ENCODE data around the gene PECR.
A peak's percentile ranks its signal among the peaks of the same experiment; 100 is the strongest.

PECR gene

DNA sequence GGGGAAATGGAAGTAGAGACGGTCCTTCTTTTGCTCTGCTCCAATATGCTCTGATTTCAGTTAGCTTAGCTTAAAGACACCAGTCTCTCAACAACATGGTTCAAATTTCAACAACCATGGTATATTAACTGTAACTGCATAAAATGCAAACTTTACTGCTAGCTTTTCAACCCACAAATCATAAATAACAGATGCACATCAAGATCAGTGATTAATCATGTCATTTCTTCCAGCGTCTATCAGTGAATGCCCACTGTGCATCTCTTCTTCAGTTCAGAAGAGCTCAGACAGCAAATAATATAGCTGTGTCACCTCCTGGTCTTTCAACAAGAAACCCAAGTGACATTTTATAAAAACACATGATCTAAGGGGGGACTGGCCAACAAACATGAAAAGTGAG is 12.6 kb downstream of the PECR start:
- no peak for DNase-seq

DNA sequence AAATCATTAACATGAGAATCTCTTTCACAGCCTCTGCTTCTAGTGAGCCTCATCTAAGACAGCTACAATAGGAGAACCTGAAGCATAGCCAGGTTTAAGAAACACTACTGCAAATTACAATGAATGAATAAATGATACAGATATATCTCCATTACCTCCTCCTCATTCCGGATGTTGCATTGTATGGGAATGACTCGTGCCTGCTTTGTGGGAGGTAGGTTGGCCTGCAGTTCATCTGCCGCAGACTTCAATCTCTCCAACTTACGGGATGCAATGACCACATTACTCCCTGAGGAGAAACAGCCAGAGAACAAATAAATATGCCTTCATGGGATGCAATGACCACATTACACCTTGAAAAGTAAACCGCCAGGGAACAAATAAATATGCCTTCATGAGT is 15.4 kb downstream of the PECR start:
- DNase-seq: no peak

DNA sequence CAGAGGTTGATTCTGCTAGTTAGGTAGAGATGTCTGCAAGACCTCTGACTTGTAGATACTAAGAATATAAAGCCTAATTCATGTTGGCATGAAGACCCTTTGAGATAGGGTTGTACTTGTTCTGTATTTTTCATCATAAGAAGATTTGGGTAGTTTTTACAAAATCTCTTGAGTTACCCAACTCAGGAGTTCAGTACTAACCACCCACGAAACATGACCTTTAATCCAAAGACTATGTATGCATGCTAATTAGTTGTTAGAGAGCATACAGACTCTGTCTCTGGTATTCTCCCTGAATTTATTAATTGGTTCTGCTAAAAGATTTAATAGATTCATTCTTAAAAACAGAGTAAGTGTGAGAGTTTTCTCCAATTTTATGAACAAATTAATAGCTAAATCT is 16.9 kb downstream of the PECR start:
- no peak for DNase-seq

DNA sequence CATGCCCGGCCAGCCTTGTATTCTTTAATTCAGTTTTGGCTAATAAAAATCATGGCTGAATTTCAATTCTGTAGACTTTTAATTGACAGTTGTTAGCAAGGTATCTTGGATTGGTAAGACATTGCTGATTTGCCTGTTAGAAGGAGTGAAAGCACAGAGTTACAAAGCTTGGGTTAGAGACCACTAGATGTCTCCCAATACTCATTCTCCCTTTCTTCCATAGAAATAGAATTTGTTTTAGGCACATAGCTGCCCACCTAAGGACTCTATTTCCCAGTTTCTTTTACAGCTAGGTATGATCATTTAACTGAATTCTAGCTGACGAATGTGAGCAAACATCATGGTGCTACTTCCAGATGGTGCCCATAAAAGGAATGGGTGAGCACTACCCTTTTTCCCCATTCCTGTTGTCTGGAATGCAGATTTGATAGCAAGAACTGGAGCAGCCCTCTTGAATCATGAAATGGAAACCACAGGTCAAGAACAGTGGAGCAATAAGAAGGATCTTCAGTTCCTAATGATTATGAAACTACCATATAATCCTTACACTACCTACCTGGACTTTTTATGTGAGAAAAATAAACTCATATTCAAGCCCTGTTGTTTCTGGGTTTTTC is 17.5 kb downstream of the PECR start:
- DNase-seq: no peak

- DNase-seq: no peak
These were observed 22.3 kb downstream of the PECR start for GRCh38 chr2:216059233-216059834.

GRCh38 chr2:216057688-216058193 is 23.9 kb downstream of the PECR start:
- DNase-seq: peak; percentile 61

- no peak for DNase-seq
These were observed 24.9 kb downstream of the PECR start for GRCh38 chr2:216056739-216057138.

- DNase-seq: no peak
These were observed 25.9 kb downstream of the PECR start for GRCh38 chr2:216055680-216056079.

GRCh38 chr2:216052420-216052819 is 29.2 kb downstream of the PECR start:
- no peak for DNase-seq

DNA sequence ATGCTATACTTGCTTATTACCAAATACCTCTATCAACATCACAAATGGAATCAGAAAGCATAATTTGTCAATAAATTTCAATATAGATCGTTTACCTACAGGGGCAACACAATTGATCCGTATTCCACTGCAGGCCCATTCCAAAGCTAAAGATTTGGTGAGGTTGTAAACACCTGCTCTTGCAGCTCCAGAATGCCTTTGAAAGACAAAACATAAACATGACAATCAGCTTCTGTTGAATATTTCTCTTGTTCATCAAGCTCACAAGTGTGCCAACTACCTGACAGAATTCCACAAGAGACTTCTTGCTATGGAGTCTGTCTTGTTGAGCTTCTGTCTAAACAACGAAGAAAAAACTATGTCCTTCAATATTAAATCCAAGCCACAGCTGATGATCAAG is 30.3 kb downstream of the PECR start:
- DNase-seq: no peak

- no peak for DNase-seq
These were observed 32.2 kb downstream of the PECR start for GRCh38 chr2:216049452-216049851.

GRCh38 chr2:216047397-216047796 is 34.2 kb downstream of the PECR start:
- no peak for DNase-seq

- DNase-seq: no peak
These were observed 36.6 kb downstream of the PECR start for GRCh38 chr2:216044883-216045486.

GRCh38 chr2:216043949-216044348 is 37.7 kb downstream of the PECR start:
- DNase-seq: no peak

DNA sequence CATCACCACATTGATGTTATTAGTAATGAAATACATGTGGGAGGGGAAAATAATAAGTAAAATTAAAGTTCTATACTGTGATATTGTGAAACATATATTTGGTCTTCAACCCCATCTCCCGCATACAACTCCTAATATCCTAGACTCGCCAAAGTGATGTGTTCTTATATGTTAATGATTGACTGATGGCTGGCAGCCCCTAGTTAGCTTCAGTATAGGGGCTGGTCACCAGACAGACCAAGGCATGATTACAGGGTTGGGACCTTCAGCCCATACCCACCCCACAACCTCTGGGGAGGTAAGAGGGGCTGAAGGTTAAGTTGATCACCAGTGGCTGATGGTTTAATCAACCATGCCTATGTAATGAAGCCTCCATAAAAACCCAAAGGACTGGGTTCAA is 40.2 kb downstream of the PECR start:
- DNase-seq: no peak

- DNase-seq: no peak
These were observed 41.7 kb downstream of the PECR start for GRCh38 chr2:216039918-216040317.

DNA sequence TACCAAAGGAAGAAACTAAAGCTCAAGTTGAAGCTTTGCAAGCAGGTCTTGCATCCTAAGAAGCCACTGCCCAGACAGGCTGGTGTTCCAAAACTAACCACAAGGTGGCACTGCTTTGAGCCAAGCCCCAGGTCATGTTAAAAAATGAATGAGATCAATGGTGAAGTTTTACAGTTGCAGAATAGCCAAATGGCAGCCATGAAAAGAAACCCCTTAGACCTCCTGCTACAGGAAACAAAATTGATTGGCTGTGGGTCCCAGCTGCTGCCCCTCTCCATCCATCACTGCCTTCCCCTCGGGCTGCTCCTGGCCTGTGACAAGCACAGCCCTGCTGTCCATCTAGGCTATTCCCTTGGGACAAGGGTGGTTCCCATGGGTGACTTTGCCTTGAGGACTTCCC is 47.5 kb downstream of the PECR start:
- DNase-seq: peak; percentile 79

GRCh38 chr2:216033403-216033802 is 48.2 kb downstream of the PECR start:
- no peak for DNase-seq

DNA sequence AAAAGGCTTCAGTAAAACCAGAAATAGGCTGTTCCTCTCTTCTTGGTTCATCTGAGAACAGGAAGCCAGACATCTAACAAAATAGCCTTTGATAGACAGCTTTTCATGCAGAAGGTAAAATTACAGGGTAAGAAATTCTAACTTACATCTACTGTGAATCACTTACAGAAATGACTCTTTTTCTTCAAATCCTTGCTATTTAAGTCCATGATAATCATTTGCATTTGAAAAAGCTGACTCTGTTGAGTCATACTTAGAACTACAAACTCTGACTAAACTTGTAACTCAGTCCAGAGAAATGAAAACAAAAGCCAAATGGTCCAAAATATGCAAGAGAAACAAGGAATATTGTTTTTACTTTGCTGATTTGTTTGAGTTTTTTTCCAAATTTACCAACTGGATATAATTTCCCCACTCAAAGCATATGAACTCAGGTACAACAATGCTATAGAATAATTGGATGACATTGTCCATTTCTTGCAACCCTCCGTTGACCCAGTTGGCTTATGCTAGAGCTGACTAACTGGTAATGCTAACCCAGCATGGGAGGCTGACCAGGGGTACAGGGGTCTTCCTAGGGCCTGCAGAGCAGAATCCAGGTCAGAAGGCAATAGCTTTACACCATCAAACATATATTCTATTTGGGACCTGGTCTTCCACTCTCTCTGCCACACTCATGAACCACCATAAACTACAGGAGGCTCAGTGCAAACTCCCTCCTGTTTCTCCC is 49.5 kb downstream of the PECR start:
- no peak for DNase-seq

- no peak for DNase-seq
These were observed 51.4 kb downstream of the PECR start for GRCh38 chr2:216030216-216030615.

DNA sequence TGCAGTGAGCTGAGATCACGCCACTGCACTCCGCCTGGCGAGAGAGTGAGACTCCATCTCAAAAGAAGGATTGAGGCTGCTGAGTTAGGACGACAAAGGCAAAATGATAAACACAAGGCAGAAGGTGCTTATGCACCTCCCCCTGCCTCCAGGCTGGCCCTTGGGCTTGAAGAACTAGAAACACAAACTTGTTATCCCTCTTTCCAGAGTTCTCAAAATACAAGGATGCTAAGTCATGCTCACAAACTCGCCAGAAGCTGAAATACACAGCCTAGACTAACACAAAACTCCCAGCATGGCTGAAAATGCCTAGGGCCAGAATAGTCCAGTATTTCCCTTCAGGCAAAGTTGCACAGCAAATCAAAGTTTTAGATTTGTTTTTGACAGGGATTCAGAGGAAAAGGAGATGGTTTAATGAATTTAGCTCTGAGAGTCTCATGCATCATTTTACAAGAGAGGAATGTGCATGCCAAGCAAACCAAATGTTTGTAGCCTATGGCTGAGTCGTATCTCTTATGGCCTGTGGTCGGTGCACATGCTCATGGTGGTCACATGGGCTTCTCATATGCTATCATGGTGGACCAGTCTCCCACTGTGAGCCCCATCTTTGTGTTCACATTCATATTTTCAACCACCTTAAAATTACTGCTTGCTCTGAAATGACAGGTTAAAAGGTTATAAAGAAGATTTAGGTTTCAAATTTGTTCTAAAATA is 52.0 kb downstream of the PECR start:
- no peak for DNase-seq

DNA sequence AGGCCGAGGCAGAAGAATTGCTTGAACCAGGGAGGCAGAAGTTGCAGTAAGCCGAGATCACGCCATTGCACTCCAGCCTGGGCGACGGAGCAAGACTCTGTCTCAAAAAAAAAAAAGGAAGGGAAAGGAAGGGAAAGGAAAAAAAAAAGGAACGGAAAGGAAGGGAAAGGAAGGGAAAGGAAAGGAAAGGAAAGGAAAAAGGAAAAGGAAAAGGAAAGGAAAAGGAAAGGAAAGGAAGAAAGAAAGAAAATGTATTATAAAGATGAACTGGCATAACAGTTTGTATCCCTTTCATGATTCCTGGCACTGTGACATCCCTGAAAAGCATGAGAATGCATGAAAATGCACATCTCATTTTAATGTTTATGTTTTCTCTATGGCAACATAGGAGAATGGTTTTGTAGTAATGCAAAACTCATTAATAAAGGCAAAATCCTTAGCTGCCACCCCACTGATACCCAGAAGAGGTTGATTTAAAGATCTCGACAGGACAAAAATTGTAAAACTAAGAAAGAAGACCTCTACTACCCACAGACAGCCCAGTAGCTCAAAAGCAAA is 56.8 kb downstream of the PECR start:
- no peak for DNase-seq
